Activated T-cell treated with anti-CD3 and anti-CD28 coated beads for 24 hours (primary cell): ENCODE results near the gene ZNF398.
"Not testable (repeated sequence)": the region's sequence is repeated elsewhere in the genome, so short reads cannot be mapped to it uniquely, and the experiment has no call there.

Experiments
- DNase-seq: peaks from one replicate; pipeline ENCODE4 v3.0.0-alpha.2; 2020; ENCODE audit warnings: low read depth

ZNF398 gene, protein sequence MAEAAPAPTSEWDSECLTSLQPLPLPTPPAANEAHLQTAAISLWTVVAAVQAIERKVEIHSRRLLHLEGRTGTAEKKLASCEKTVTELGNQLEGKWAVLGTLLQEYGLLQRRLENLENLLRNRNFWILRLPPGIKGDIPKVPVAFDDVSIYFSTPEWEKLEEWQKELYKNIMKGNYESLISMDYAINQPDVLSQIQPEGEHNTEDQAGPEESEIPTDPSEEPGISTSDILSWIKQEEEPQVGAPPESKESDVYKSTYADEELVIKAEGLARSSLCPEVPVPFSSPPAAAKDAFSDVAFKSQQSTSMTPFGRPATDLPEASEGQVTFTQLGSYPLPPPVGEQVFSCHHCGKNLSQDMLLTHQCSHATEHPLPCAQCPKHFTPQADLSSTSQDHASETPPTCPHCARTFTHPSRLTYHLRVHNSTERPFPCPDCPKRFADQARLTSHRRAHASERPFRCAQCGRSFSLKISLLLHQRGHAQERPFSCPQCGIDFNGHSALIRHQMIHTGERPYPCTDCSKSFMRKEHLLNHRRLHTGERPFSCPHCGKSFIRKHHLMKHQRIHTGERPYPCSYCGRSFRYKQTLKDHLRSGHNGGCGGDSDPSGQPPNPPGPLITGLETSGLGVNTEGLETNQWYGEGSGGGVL

DNA sequence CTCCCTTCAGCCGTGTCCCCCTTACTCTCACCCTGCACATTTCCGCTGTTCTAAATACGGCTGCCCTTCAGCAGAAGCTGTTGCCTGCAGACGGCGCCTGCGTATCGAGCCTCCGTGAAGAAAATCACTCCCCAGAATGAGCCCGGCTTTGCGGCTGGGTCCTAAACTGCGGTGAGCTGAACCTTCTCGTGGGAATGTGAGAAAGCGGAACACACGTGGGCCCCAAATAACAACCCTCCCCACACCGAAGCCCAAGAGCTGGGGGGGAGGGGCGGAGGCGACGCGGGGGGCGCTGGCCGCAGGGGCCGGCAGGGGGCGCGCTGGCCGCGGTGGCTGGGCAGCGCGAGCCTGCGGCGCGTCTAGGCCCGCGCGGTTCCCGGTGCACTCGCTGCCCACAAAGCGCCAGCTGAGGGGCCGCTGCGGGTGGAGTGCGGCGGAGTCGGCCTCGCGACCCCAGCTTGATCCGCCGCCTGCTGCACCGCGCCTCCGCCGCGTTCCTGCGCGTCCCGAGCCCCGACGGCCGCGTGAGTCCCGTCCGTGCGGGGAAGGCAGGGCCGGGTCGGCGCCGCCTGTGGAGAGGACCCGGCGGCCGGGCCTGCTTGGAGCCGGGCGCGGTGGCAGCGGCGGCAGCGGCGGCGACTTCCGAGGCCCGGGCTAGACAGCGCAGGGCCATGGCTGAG, at the start of gene ZNF398:
TSS of gene ZNF398 (plus strand) at position 382 of the 680 bp plus-strand sequence. CDS start at position 672, 290 bp downstream.
- peak; percentile 80 for DNase-seq

DNA sequence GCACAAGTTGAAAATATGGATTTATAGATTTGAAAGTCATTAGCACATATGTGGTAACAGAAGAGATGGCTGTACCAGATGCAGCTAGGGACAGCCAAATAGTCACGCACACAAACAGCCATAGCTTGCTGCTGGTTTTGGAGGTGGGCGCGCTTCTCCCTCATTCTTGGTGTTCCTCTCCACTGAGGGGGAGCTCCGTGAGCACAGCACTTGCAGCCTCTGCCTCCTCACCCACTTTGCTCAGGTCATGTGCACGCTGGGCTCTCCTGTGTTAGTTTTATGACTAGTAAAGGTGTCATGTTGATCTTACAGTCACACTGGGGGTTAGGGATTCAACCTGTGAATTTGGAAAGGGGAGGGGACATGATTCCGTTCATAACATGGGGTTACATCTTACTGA, 48.2 kb upstream of the ZNF398 start:
- no peak for DNase-seq

DNA sequence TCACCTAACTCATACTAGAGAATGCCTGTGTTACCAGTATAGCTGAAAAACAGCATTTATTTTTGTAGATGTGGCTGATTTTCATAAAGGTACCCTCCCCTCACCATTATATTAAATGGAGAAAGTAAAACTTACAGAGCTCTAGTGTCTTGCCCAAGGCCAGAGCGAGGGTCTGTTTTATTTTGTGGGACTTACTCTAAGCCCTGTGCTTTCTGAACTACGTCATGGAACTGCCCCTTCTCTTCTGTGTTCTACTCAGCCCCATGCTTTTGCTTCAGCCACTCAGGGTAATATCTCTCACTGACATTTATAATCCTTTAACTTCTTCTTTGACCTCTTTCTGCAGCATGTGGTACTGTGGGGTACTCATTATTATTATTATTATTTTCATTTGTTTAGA, 46.4 kb upstream of the ZNF398 start:
- DNase-seq, result no peak

DNA sequence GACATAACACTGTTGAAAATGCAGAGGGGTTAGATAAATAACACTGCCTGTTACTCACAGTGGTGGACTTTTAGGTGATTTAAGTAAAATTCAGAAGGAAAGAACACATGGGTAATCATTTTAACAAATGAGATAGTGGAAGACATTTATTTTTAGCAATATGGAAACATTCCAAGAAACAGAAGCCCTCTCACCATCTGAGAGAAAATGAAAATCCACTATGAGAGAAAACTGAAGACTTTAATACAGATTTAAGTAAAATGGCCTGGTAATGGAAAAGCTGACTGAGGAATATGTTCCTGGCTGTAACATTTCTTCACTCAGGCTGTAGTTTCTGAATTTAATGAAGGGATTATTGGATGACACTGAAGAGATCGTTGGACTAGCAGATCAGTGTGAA, 44.6 kb upstream of the ZNF398 start:
- DNase-seq, result no peak

DNA sequence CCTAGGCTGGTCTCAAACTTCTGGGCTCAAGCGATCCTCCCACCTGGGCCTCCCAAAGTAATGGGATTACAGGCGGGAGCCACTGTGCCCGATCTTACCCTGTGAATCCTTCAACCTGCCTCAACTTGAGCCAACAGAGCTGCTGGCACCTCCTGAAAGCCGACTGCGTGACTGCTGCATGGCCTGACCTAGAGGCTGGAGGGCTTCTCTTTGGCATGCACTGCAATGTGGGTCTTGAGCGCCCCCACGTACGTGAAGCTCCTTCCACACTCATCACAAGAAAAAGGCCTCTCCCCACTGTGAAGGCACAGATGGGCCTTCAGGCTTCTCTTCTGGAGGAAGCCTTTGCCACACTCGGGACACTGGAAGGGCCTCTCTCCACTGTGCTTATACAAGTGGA, 43.8 kb upstream of the ZNF398 start:
- DNase-seq, result no peak

DNA sequence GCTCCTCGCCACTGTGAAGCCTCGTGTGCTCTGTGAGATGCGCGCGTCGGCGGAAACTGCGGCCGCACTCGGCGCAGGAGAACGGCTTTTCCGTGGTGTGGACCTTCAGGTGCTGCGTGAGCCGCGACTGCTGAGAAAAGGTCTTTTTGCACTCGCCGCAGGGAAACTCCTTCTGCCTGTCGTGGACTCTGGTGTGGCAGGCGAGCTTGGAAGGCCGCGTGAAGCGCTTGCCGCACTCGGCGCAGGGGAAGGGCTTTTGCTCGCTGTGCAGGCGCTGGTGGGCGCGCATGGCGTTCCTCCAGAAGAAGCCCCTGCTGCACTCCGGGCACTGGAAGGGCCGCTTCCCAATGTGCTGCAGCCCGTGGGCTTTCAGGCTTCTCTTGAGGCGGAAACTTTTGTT, 43.0 kb upstream of the ZNF398 start:
- DNase-seq, result no peak

DNA sequence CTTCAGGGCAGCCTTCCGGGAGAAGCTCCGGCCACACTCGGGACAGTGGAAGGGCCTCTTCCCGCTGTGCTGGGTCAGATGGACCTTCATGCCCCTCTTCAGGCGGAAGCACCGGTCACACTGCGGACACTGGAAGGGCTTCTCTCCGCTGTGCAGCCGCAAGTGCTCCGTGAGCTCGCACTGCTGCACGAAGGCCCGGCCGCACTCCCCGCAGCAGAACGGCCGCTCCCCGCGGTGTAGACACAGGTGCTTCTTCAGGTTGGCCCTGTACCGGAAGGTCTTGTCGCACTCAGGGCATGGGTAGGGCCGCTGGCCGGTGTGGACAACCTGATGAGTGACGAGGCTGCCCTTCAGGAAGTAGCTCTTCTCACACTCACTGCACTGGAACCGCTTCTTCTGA, 42.5 kb upstream of the ZNF398 start:
- no peak for DNase-seq

DNA sequence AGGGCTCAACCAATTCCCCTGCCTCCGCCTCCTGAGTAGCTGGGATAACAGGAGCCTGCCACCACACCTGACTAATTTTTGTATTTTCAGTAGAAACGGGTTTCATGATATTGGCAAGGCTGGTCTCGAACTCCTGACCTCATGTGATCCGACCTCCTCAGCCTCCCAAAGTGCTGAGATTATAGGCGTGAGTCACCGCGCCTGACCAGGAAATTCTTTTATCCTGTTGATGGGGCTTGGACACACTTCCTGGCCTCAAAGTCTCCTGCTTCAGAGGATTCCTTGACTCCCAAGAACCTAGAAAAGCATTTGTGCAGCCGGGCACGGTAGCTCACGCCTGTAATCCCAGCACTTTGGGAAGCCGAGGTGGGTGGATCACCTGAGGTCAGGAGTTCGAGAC, 37.3 kb upstream of the ZNF398 start:
- no peak for DNase-seq

DNA sequence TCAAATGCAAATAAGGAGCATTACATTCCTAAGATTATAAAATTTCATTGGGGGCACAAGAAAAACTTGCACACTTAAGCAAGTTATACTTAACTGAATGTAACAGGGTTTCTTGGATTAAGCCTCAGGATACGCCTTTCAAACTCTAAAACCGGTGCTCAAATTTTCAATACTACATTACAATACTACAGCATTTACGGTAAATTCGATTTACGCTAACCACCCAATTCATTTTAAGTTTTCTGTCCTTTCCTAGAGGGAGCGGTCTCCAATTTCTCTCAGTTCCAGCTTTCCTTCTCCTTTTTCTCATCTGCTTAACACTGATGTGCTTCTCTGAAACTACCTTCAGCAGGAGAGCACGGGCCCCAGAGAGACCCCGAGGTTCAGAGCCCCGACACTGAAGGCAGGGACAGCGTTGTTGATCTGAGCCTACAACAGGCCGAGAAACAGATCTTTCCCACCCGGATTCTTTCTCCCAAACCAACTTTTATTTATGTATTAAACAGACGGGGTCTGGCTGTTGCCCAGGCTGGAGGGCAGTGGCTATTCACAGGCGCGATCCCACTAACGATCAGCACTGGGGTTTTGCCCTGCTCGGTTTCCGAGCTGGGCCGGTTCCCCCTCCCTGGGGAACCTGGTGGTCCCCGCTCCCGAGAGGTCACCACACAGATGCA, 21.9 kb upstream of the ZNF398 start:
- no peak for DNase-seq

DNA sequence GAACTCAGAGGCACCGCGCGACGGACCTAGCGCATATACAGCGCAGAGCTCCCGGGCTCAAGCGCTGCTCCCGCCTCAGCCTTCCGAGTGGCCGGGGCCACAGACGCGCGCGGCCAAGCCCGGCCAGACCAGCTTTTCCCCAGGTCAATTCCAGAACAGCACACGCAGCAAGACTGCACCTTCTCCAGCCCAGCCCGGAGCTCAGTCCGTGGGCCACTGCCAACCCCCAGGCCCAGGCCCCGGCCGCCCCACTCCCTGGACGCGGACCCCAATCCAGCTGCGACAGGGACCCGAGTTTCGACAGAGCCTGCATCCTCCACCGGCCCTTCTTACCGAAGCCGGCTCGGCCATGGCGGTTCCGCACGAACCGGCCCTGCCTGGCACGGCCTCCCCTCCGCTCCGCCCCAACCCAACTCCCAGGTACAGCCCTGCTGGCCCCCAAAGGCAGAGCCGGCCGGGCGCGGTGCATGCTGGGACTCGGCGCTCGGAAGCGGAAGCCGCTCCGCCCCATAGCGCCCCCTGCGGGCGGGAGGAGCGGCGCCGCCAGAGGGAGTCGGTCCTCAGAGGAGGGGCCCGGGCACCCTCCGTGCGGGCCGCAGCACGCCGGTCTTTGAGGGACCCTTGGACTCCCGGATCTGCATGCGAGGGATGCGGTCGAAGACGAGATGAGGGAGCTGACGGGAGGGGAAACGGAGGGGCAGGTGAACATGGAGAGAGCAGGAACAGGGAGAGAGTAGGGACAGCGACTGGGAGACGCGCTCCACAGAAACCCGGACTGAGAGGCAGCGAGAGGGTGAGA, 21.2 kb upstream of the ZNF398 start, which contains the start of gene ZNF425:
TSS of gene ZNF425 (minus strand) at position 462 of the 799 bp plus-strand sequence. CDS start at position 351, 111 bp downstream.
- peak; percentile 94 for DNase-seq

DNA sequence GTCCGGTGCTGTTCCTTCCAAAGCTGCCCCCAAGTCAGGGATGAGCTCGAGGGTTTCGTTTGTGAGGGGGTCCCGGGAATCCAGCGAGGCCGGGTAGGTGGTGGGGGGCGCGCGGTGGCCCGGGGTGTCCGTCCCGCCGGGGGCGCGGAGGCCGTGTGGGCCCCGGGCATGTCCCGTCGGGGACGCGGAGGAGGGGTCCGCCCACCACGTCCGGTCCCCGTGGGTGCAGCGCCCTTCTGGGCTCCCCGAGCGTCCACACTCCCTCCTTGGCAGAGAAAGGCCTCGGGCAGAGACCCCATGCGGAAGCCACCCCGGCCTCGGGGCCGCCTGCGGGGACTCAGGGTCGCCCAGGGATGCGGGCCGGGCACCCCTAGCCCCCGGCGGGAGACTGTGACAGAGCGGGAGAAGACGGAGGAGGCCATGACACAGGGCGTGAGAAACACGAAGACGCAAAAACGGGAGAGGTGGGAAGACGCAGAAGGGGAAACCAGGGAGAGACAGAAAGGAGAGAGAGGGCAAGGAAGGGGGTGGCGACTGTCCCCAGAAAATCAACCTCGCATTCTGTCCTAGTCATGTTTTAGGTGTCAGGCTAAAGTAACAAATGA, 20.5 kb upstream of the ZNF398 start:
- peak; percentile 49 for DNase-seq

DNA sequence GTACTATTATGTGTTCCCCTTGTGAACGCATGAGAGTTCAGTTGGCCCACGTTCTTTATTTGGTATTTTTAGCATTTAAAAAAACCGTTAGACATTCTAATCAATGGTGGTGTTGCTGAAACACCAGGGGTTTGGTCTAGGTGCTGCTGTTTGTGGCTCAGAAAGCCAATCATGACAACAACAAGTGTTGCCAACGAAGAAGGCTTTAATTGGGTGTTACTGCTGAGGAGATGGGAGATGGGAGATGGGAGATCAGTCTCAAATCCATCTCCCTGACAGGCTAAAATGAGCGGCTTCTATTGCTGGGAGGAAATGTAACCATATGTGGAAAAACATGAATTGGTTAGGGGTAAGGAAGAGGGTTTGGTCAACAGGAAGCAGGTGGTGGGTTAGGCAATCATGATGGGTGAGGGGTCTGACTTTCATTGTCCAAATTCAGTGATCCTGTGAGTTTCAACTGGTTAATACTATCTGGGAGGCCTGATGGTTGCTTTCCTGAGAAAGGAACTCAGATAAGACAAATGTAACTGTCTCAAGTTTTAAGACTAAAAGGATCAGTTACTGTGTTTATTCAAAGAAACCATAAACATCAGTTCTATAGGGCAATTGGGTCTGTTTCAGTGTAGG, 16.6 kb upstream of the ZNF398 start:
- no peak for DNase-seq

DNA sequence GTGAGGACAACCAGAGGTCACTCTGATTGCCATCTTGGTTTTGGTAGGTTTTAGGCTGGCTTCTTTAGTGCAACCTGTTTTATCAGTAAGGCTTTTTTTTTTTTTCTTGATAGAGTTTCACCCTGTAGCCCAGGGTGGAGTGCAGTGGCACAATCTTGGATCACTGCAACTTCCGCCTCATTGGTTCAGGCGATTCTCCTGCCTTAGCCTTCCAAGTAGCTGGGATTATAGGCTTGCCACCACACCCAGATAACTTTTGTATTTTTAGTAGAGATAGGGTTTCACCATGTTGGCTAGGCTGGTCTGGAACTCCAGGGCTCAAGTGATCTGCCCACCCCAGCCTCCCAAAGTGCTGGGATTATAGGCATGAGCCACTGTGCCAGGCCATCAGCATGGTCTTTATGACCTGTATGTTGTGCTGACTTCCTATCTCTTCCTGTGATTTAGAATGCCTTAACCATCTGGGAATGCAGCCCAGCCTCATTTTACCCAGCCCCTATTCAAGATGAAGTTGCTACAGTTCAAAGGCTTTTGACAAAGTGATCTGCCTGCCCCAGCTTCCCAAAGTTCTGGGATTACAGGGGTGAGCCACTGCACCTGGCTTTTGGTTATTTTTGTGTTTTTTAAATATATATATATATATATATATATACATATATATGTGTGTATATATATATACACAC, 14.1 kb upstream of the ZNF398 start:
- no peak for DNase-seq

DNA sequence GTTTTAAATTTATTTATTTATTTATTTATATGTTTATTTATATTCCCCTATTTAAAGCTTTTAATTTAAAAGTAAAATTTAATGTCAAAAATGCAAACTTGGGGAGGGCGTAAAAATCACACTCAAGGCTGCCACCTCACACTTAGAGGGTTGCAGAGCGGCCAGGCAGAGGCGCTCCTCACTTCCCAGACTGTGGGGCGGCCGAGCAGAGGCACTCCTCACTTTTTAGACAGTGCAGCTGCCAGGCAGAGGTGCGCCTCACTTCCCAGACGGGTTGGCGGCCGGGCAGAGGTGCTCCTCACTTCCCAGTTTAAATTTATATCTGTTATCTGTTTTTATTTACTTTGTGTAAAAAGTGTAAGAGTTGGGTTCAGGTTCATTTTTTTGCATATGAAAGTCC, 11.1 kb upstream of the ZNF398 start:
- DNase-seq, result no peak

DNA sequence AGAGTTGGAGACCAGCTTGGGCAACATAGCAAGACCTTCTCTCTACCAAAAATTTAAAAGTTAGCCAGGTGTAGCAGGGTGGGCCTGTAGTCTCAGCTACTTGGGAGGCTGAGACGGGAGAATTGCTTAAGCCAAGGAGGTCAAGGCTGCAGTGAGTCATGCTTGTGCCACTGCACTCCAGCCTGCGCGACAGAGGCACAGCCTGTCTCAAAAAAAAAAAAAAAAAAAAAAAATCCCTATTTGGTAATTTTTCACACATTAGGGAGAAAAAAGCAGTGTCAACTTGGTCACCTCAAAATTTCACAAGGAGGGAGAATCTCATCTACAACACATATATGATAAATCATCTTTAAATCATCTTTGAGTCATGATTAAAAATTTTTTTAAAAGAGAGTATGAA, 6.4 kb upstream of the ZNF398 start:
- no peak for DNase-seq

DNA sequence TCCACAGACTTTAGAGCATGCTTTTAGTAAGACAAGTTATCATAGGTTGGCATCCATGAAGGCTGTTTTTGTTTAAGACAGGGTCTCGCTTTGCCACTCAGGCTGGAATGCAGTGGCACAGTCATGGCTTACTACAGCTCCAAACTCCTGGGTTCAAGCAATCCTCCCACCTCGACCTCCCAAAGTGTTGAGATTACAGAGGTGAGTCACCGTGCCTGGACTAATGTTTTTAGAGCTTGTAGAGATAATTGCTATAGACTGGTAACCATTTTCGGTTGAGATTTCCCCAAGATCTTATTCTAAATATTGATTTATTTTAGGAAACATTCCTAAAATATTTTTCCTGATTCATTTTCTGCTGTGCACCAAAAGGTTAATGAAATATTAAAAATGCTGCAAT, 5.4 kb upstream of the ZNF398 start:
- DNase-seq, result no peak

DNA sequence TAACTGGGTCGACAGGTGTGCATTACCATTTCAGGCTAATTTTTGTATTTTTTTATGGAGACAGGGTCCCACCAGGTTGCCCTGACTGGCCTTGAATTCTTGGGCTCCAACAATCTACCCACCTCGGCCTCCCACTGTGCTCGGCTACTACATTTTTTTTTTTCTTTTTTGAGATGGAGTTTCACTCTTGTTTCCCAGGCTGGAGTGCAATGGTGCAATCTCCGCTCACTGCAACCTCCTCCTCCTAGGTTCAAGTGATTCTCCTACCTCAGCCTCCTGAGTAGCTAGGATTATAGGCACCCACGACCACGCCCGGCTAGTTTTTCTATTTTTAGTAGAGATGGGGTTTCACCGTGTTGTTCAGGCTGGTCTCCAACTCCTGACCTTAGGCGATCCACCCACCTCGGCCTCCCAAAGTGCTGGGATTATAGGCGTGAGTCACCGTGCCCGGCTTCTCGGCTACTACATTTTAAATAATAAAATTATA, 2.8 kb upstream of the ZNF398 start:
- not testable (repeated sequence) for DNase-seq

DNA sequence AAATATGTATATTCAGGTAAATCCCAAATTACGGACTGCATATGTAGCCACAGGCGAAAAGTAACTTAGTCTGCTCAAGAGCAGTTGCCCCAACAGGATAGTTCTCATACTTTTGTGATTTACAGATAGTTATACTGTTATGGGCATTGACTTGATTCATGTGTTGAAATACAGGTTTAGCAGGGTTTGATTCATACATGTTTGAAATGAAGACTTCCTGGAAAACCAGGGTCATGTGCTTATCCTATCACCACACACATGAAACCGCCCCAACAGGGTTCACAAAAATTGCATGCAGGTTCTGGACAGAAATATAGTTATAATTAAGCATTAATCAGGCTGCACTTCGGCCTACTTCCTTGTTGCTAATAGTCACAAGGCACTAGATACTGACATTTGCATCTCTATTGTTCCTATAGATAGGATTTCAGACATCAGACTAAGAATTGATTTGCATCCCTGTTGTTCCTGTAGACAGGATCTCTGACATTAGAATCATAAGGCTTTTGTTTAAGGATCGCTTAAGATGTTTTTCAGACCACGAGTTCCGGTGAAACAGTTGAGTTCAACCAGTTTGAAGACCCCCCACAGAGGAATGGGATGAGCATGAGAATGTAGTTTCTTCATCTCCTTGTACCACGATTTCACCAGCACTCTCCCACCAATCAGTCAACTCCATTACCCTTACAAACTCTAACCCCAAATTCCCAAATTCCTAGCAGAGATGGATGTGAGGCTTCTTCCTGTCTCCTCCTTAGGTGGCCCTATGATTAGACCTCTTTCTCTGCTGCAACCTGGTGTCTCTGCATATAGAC, 2.0 kb upstream of the ZNF398 start:
- no peak for DNase-seq
